ENCODE data around the gene PCDH15. TPM values are rescaled to one million over a fixed set of nuclear protein-coding genes. Genes with fewer than 3 reads are reported as not detected.

The PCDH15 gene
- total RNA-seq (2014; rRNA removed), result 0.11 TPM in 1 of 2 replicates, not detected in the other
- polyA plus RNA-seq (2012), result not detected

GRCh38 chr10:54800741-54801421 lies at the start of gene PCDH15:
Gene PCDH15 (minus strand): TSS chr10:54801231. CDS start chr10:54664262, 136,969 bp downstream.
- no peak for DNase-seq (ENCODE audit: low read depth)

GRCh38 chr10:54843932-54844331 lies 42.9 kb upstream of the PCDH15 start:
- no peak for DNase-seq (ENCODE audit: low read depth)

GRCh38 chr10:54843085-54843646 lies 42.1 kb upstream of the PCDH15 start:
- no peak for DNase-seq (ENCODE audit: low read depth)

- no peak for DNase-seq (ENCODE audit: low read depth)
These were observed 36.4 kb upstream of the PCDH15 start for GRCh38 chr10:54837479-54837878.

- DNase-seq (ENCODE audit: low read depth), result no peak
These were observed 32.0 kb upstream of the PCDH15 start for GRCh38 chr10:54833029-54833428.

GRCh38 chr10:54826994-54827560 lies 26.0 kb upstream of the PCDH15 start:
- no peak for DNase-seq (ENCODE audit: low read depth)

GRCh38 chr10:54815583-54815982 lies 14.6 kb upstream of the PCDH15 start:
- DNase-seq (ENCODE audit: low read depth), result no peak

- no peak for DNase-seq (ENCODE audit: low read depth)
These were observed 7.3 kb upstream of the PCDH15 start for GRCh38 chr10:54808186-54808935.

- no peak for DNase-seq (ENCODE audit: low read depth)
These were observed 1.5 kb downstream of the PCDH15 start for GRCh38 chr10:54799506-54799905.

GRCh38 chr10:54797636-54798321 lies 3.3 kb downstream of the PCDH15 start:
- no peak for DNase-seq (ENCODE audit: low read depth)

- no peak for DNase-seq (ENCODE audit: low read depth)
These were observed 4.2 kb downstream of the PCDH15 start for GRCh38 chr10:54796881-54797280.

GRCh38 chr10:54776622-54777021 lies 24.4 kb downstream of the PCDH15 start:
- DNase-seq (ENCODE audit: low read depth), result no peak

- no peak for DNase-seq (ENCODE audit: low read depth)
These were observed 28.4 kb downstream of the PCDH15 start for GRCh38 chr10:54772468-54773122.

- DNase-seq (ENCODE audit: low read depth), result no peak
These were observed 32.0 kb downstream of the PCDH15 start for GRCh38 chr10:54769051-54769450.

- DNase-seq (ENCODE audit: low read depth), result no peak
These were observed 42.2 kb downstream of the PCDH15 start for GRCh38 chr10:54758791-54759190.

- no peak for DNase-seq (ENCODE audit: low read depth)
These were observed 51.4 kb downstream of the PCDH15 start for GRCh38 chr10:54749623-54750022.

- DNase-seq (ENCODE audit: low read depth), result no peak
These were observed 55.6 kb downstream of the PCDH15 start for GRCh38 chr10:54745436-54745835.

GRCh38 chr10:54742416-54742815 lies 58.6 kb downstream of the PCDH15 start:
- no peak for DNase-seq (ENCODE audit: low read depth)

GRCh38 chr10:54728511-54728910 lies 72.5 kb downstream of the PCDH15 start:
- no peak for DNase-seq (ENCODE audit: low read depth)

- no peak for DNase-seq (ENCODE audit: low read depth)
These were observed 79.0 kb downstream of the PCDH15 start for GRCh38 chr10:54722075-54722474.

- DNase-seq (ENCODE audit: low read depth), result no peak
These were observed 90.1 kb downstream of the PCDH15 start for GRCh38 chr10:54710918-54711317.

Measured in LHCN-M2 (cell line).